Measurements from ENCODE around the gene APOLD1.
"Not testable (repeated sequence)": the region's sequence is repeated elsewhere in the genome, so short reads cannot be mapped to it uniquely, and the experiment has no call there.

DNA sequence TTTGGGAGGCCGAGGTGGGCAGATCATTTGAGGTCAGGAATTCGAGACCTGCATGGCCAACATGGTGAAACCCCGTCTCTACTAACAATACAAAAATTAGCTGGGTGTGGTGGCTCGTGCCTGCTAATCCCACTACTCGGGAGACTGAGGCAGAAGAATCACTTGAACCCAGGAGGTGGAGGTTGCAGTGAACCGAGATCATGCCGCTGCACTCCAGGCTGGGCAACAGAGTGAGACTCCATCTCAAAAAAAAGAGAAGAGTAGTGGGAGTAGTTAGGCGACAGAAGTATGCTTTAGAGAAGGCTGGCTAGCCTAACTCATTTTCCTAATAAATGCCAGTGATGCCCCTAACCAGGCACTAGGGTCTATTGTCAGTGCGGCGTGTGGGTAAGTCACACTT, 54.0 kb downstream of the APOLD1 start:
- TF ChIP-seq, protein P1, sequence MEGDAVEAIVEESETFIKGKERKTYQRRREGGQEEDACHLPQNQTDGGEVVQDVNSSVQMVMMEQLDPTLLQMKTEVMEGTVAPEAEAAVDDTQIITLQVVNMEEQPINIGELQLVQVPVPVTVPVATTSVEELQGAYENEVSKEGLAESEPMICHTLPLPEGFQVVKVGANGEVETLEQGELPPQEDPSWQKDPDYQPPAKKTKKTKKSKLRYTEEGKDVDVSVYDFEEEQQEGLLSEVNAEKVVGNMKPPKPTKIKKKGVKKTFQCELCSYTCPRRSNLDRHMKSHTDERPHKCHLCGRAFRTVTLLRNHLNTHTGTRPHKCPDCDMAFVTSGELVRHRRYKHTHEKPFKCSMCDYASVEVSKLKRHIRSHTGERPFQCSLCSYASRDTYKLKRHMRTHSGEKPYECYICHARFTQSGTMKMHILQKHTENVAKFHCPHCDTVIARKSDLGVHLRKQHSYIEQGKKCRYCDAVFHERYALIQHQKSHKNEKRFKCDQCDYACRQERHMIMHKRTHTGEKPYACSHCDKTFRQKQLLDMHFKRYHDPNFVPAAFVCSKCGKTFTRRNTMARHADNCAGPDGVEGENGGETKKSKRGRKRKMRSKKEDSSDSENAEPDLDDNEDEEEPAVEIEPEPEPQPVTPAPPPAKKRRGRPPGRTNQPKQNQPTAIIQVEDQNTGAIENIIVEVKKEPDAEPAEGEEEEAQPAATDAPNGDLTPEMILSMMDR (optimal IDR thresholded peaks at IDR 0.05 in 1 of 3, IDR thresholded peaks at IDR 0.05 in 1 of 3, conservative IDR thresholded peaks at IDR 0.05 in 1 of 3; ENCODE audit: extremely low read depth in 1 of 3, insufficient read depth in 2 of 3, low read length in 3 of 3) = not testable (repeated sequence)
- TF ChIP-seq EZH2 (IDR thresholded peaks at IDR 0.05; ENCODE audit: low read length) = not testable (repeated sequence)
